Fibroblast of skin of right biceps (primary cell): ENCODE measurements around the gene GORASP1.
"Not testable (repeated sequence)": the region's sequence is repeated elsewhere in the genome, so short reads cannot be mapped to it uniquely, and the experiment has no call there.

Experiments used
- DNase-seq: peaks from one replicate; pipeline ENCODE4 v3.0.0-alpha.2; 2013

GORASP1 gene

DNA sequence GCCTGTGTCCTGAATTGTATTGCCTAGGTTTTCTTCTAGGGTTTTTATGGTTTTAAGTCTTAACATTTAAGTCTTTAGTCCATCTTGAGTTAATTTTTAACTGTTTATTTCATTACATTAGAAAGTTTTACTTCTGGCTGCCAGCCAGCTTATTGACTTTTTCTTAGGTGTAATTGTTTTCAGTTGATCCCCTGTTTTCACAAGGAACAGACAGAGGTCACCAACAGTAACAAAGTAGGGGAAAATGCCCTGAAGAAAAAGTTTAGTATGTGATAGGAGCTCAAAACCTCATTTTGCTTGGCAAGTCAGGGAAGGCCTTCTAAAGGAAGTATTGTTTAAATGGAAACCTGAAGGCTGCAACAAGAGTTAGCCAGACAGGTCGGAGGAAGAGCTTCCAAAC lies 45.2 kb downstream of the GORASP1 start:
- DNase-seq = no peak

DNA sequence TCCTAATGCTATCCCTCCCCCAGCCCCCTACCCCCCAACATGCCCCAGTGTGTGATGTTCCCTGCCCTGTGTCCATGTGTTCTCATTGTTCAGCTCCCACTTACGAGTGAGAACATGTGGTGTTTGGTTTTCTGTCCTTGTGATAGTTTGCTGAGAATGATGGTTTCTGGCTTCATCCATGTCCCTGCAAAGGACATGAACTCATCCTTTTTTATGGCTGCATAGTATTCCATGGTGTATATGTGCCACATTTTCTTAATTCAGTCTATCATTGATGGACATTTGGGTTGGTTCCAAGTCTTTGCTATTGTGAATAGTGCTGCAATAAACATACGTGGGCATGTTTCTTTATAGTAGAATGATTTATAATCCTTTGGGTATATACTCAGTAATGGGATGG lies 46.2 kb downstream of the GORASP1 start:
- not testable (repeated sequence) for DNase-seq

DNA sequence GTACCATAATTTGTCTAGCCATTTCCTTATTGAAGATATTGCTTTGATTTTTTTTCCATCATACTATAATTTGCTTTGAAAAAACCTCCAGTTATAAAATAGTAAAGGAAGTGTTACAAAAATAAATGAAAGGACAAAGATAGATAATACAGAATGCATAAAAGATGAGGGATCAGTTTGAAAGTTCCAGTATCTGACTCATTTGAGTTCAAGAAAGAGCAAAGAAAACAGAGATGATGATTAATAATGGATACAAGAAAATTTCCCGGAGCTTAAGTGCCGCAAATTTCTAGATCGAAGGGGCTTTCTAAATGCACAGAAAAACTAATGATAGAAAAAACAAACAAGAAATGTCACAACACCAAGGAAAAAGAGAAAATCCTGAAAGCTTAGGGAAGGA lies 51.3 kb downstream of the GORASP1 start:
- no peak for DNase-seq

- DNase-seq = no peak
Measured at GRCh38 chr3:39053696-39054095, 53.7 kb downstream of the GORASP1 start.

- no peak for DNase-seq
Measured at GRCh38 chr3:39052583-39052982, 54.8 kb downstream of the GORASP1 start.

GRCh38 chr3:39051649-39052561 lies 55.5 kb downstream of the GORASP1 start, which contains the start of the genes SCN11A and WDR48:
SCN11A (minus strand) TSS chr3:39051944; CDS start chr3:38950362, 101,582 bp downstream.
WDR48 (plus strand) TSS chr3:39052016; CDS start chr3:39052026, 10 bp downstream.
- peak; percentile 91 for DNase-seq

GRCh38 chr3:39050029-39050428 lies 57.4 kb downstream of the GORASP1 start:
- DNase-seq = no peak
